Mucosa of descending colon (tissue), 3 donors: ENCODE data around the gene SBK3. TPM values are rescaled to one million over a fixed set of nuclear protein-coding genes. Genes with fewer than 3 reads are reported as not detected.
A peak's percentile ranks its signal among the peaks of the same experiment; 100 is the strongest.

ENCODE experiments used
- ATAC-seq: fragments of 200-7000 bp; cut with Tn5 transposase; one replicate; pipeline ENCODE4 v1.9.1; 2020; ENCODE audit warnings: mild to moderate bottlenecking, moderate library complexity
- DNase-seq, 3 donors: peaks; one replicate each; pipeline ENCODE4 v3.0.0-alpha.2; 2020
- H3K36me3 ChIP-seq: fragments of 200-600 bp; one replicate; pipeline ENCODE4 v1.8.0; 2021; ENCODE audit warnings: low read depth, mild to moderate bottlenecking
- H3K4me1 ChIP-seq: fragments of 200-600 bp; one replicate; pipeline ENCODE4 v1.8.0; 2021; ENCODE audit warnings: low read depth, mild to moderate bottlenecking
- H3K4me3 ChIP-seq: fragments of 200-600 bp; one replicate; pipeline ENCODE4 v1.8.0; 2021; ENCODE audit warnings: mild to moderate bottlenecking
- H3K9me3 ChIP-seq: fragments of 200-600 bp; one replicate; pipeline ENCODE4 v1.8.0; 2021; ENCODE audit warnings: mild to moderate bottlenecking
- CTCF ChIP-seq: fragments of 200-600 bp; IDR thresholded peaks from one replicate; pipeline ENCODE4 v1.8.0; 2022; ENCODE audit warnings: antibody characterized with exemption, mild to moderate bottlenecking
- intact Hi-C, 2 donors: fragments of 100-400 bp; cut with DNase I in 1 of 2; cut with micrococcal nuclease in 1 of 2; formaldehyde crosslinking; loops; one replicate each; pipeline versions ENCODE4 v1.11.0 to v1.11.1; 2022; cut with DNase I, micrococcal nuclease
- total RNA-seq, 3 donors: library from RNA; stranded (reverse); fragmentation: NEBNext Ultra II Directional in 2 of 3; extraction: Animal tissue kit (Norgen Biotek cat#: 25700) in 2 of 3; gene quantifications; one replicate each; pipeline versions ENCODE4 v1.2.1 to v1.2.4, GENCODE V29; 2021 to 2023
- donor health status: DM: no; HTN: no; CAD: no; lungs with moderate emphysema.
- donor health status: DM: no; HTN: no; CAD: no.
- donor health status: DM: no; HTN: yes; CAD: no.

SBK3 gene
- total RNA-seq, 3 donors from 2014 or later: 0.34 to 0.54 TPM; not detected in 1

- intact Hi-C loops: loop anchor here in 1 of 2 donors (2.0 kb wide), 1 partner anchor 36 kb away; no protein-coding TSS in a partner anchor
- H3K36me3 ChIP-seq: no peaks in the 10 kb centered on the region
- no peak for TF ChIP-seq CTCF
- no peak overlapping the region for H3K4me3 ChIP-seq
- no peak for DNase-seq
- no peak for ATAC-seq
- H3K9me3 ChIP-seq: no peaks in the 10 kb centered on the region
- no peaks in the 10 kb centered on the region for H3K4me1 ChIP-seq
Measured at GRCh38 chr19:55504981-55505380, 40.4 kb downstream of the SBK3 start.

- DNase-seq (no peak), ATAC-seq (no peak)
- Histone ChIP-seq H3K4me3 (no peak overlapping the region), H3K4me1 (no peaks in the 10 kb centered on the region), H3K36me3 (no peaks in the 10 kb centered on the region), H3K9me3 (no peaks in the 10 kb centered on the region)
- no peak for TF ChIP-seq CTCF
- intact Hi-C loops: loop anchor here in 1 of 2 donors (2.0 kb wide), 1 partner anchor 35 kb away; no protein-coding TSS in a partner anchor
Measured at GRCh38 chr19:55504252-55504603, 41.1 kb downstream of the SBK3 start.

- Histone ChIP-seq H3K4me3 (no peak overlapping the region), H3K9me3 (no peaks in the 10 kb centered on the region), H3K36me3 (no peaks in the 10 kb centered on the region), H3K4me1 (no peaks in the 10 kb centered on the region)
- ATAC-seq (peak; percentile 98), DNase-seq (peak; percentile 92 to 93 (median 92))
- peak; percentile 98 for TF ChIP-seq CTCF
- intact Hi-C loops: loop anchor here in 1 of 2 donors (2.0 kb wide), 1 partner anchor 35 kb away; no protein-coding TSS in a partner anchor
Measured at GRCh38 chr19:55503502-55504251, 41.7 kb downstream of the SBK3 start.

- intact Hi-C loops: no loop called here
- TF ChIP-seq CTCF: no peak
- ATAC-seq: no peak
- Histone ChIP-seq H3K36me3 (no peaks in the 10 kb centered on the region), H3K4me3 (no peak overlapping the region), H3K4me1 (no peaks in the 10 kb centered on the region), H3K9me3 (no peaks in the 10 kb centered on the region)
- no peak for DNase-seq
Measured at GRCh38 chr19:55503157-55503501, 42.2 kb downstream of the SBK3 start.

- no peaks in the 10 kb centered on the region for H3K4me1 ChIP-seq
- ATAC-seq (no peak), DNase-seq (no peak)
- H3K9me3 ChIP-seq: no peaks in the 10 kb centered on the region
- no peaks in the 10 kb centered on the region for H3K36me3 ChIP-seq
- no peak for TF ChIP-seq CTCF
- intact Hi-C loops: no loop called here
- H3K4me3 ChIP-seq: no peak overlapping the region
Measured at GRCh38 chr19:55502197-55502952, 43.0 kb downstream of the SBK3 start.
